ENCODE data around the gene ANP32E.
"Not testable (repeated sequence)": the region's sequence is repeated elsewhere in the genome, so short reads cannot be mapped to it uniquely, and the experiment has no call there.

ANP32E gene

GRCh38 chr1:150233359-150234308 is 2.3 kb downstream of the ANP32E start:
- H3K4me3 ChIP-seq (ENCODE audit: low read length), result peak overlapping the region; percentile 88
- peak; percentile 29 for DNase-seq
- no peaks in the 10 kb centered on the region for H3K9me3 ChIP-seq (replicated peaks; ENCODE audit: insufficient read depth, low read length)
- no peaks in the 10 kb centered on the region for H3K27me3 ChIP-seq (replicated peaks; ENCODE audit: insufficient read depth, low read length)
- H3K9me2 ChIP-seq (replicated peaks; ENCODE audit: insufficient read depth, low read length), result no peaks in the 10 kb centered on the region
- peaks cover 36% of the 10 kb centered on the region for H3F3A ChIP-seq (ENCODE audit: insufficient read depth, low read length)
- H3K79me2 ChIP-seq (ENCODE audit: low read length), result peaks cover 69% of the 10 kb centered on the region
- H3K9ac ChIP-seq (ENCODE audit: low read length), result peak overlapping the region; percentile 93; the same call in 1 of the 2 replicates
- peaks cover 7% of the 10 kb centered on the region; the same call in 1 of the 2 replicates for H4K20me1 ChIP-seq (ENCODE audit: insufficient read depth, low read length)
- peaks cover 12% of the 10 kb centered on the region; the same call in 1 of the 2 replicates for H3K36me3 ChIP-seq (replicated peaks; ENCODE audit: insufficient read depth, low read length)
- peak overlapping the region; percentile 92; the same call in 1 of the 2 replicates for H3K27ac ChIP-seq (ENCODE audit: low read length)
- TF ChIP-seq CTCF (IDR thresholded peaks at IDR 0.05; ENCODE audit: low read length) (no peak), EZH2 (optimal IDR thresholded peaks at IDR 0.05; ENCODE audit: low read depth, low read length) (no peak), EZH2phosphoT487 (IDR thresholded peaks at IDR 0.05; ENCODE audit: low read length) (no peak)
- H3K4me1 ChIP-seq (ENCODE audit: low read length), result peaks cover 13% of the 10 kb centered on the region
- peak overlapping the region; percentile 54; the same call in 1 of the 2 replicates for H2AFZ ChIP-seq (ENCODE audit: low read length)
- H3K4me2 ChIP-seq (ENCODE audit: low read depth, low read length), result peak overlapping the region; percentile 69

- not testable (repeated sequence) for DNase-seq; H2AFZ ChIP-seq (ENCODE audit: low read length); H3K27me3 ChIP-seq (replicated peaks; ENCODE audit: insufficient read depth, low read length); H3K9me2 ChIP-seq (replicated peaks; ENCODE audit: insufficient read depth, low read length); H3K4me3 ChIP-seq (ENCODE audit: low read length); H3K27ac ChIP-seq (ENCODE audit: low read length); H4K20me1 ChIP-seq (ENCODE audit: insufficient read depth, low read length); H3K4me2 ChIP-seq (ENCODE audit: low read depth, low read length); H3K9ac ChIP-seq (ENCODE audit: low read length); H3K9me3 ChIP-seq (replicated peaks; ENCODE audit: insufficient read depth, low read length)
- H3K36me3 ChIP-seq (replicated peaks; ENCODE audit: insufficient read depth, low read length), result peaks cover 12% of the 10 kb centered on the region; the same call in 1 of the 2 replicates
- peaks cover 13% of the 10 kb centered on the region for H3K4me1 ChIP-seq (ENCODE audit: low read length)
- H3K79me2 ChIP-seq (ENCODE audit: low read length), result peaks cover 73% of the 10 kb centered on the region
- peaks cover 37% of the 10 kb centered on the region for H3F3A ChIP-seq (ENCODE audit: insufficient read depth, low read length)
These were observed 3.0 kb downstream of the ANP32E start for GRCh38 chr1:150232921-150233320.

GRCh38 chr1:150228246-150228645 is 7.7 kb downstream of the ANP32E start:
- not testable (repeated sequence) for H3K4me2 ChIP-seq (ENCODE audit: low read depth, low read length); H3K9me2 ChIP-seq (replicated peaks; ENCODE audit: insufficient read depth, low read length); H3K9ac ChIP-seq (ENCODE audit: low read length); H3K4me3 ChIP-seq (ENCODE audit: low read length); DNase-seq; H3K27me3 ChIP-seq (replicated peaks; ENCODE audit: insufficient read depth, low read length); H2AFZ ChIP-seq (ENCODE audit: low read length); H3K9me3 ChIP-seq (replicated peaks; ENCODE audit: insufficient read depth, low read length); H3K27ac ChIP-seq (ENCODE audit: low read length); H3K4me1 ChIP-seq (ENCODE audit: low read length); H3F3A ChIP-seq (ENCODE audit: insufficient read depth, low read length); H4K20me1 ChIP-seq (ENCODE audit: insufficient read depth, low read length)
- Histone ChIP-seq H3K79me2 (ENCODE audit: low read length) (peaks cover 61% of the 10 kb centered on the region), H3K36me3 (replicated peaks; ENCODE audit: insufficient read depth, low read length) (peaks cover 18% of the 10 kb centered on the region)

GRCh38 chr1:150227228-150227627 is 8.7 kb downstream of the ANP32E start:
- H3K36me3 ChIP-seq (replicated peaks; ENCODE audit: insufficient read depth, low read length), result peaks cover 18% of the 10 kb centered on the region
- H3K4me2 ChIP-seq (ENCODE audit: low read depth, low read length), result no peak overlapping the region
- no peak overlapping the region for H3K9ac ChIP-seq (ENCODE audit: low read length)
- TF ChIP-seq EZH2 (optimal IDR thresholded peaks at IDR 0.05; ENCODE audit: low read depth, low read length), result no peak
- TF ChIP-seq EZH2phosphoT487 (IDR thresholded peaks at IDR 0.05; ENCODE audit: low read length), result no peak
- TF ChIP-seq CTCF (IDR thresholded peaks at IDR 0.05; ENCODE audit: low read length), result no peak
- H3K9me3 ChIP-seq (replicated peaks; ENCODE audit: insufficient read depth, low read length), result no peaks in the 10 kb centered on the region
- no peaks in the 10 kb centered on the region for H3K4me1 ChIP-seq (ENCODE audit: low read length)
- H2AFZ ChIP-seq (ENCODE audit: low read length), result no peak overlapping the region
- H3K79me2 ChIP-seq (ENCODE audit: low read length), result peaks cover 51% of the 10 kb centered on the region
- no peaks in the 10 kb centered on the region for H3K9me2 ChIP-seq (replicated peaks; ENCODE audit: insufficient read depth, low read length)
- no peak overlapping the region for H3K4me3 ChIP-seq (ENCODE audit: low read length)
- no peaks in the 10 kb centered on the region for H3K27me3 ChIP-seq (replicated peaks; ENCODE audit: insufficient read depth, low read length)
- no peak overlapping the region for H3K27ac ChIP-seq (ENCODE audit: low read length)
- no peak for DNase-seq
- peaks cover 2% of the 10 kb centered on the region; the same call in 1 of the 2 replicates for H4K20me1 ChIP-seq (ENCODE audit: insufficient read depth, low read length)
- peaks cover 10% of the 10 kb centered on the region; the same call in 1 of the 2 replicates for H3F3A ChIP-seq (ENCODE audit: insufficient read depth, low read length)
